DMS 273 (cell line): ENCODE data around the gene PHF3.

Experiments
- DNase-seq: peaks from one replicate; lab custom pipeline; 2025; ENCODE audit not compliant: unreplicated experiment; lab: John Stamatoyannopoulos, UW

The PHF3 gene

GRCh38 chr6:63649269-63649668 is 13.7 kb downstream of the PHF3 start:
- DNase-seq: no peak

GRCh38 chr6:63649847-63650265 is 14.3 kb downstream of the PHF3 start:
- DNase-seq: no peak

- DNase-seq: no peak
Observed at GRCh38 chr6:63652980-63653379, 17.4 kb downstream of the PHF3 start.

GRCh38 chr6:63660757-63661156 is 25.2 kb downstream of the PHF3 start:
- DNase-seq: no peak

GRCh38 chr6:63661769-63662168 is 26.2 kb downstream of the PHF3 start:
- no peak for DNase-seq

GRCh38 chr6:63663147-63663955 is 27.7 kb downstream of the PHF3 start:
- DNase-seq: no peak

- DNase-seq: no peak
Observed at GRCh38 chr6:63663956-63664281, 28.3 kb downstream of the PHF3 start.

GRCh38 chr6:63671098-63671754 is 35.6 kb downstream of the PHF3 start:
- DNase-seq: no peak

- no peak for DNase-seq
Observed at GRCh38 chr6:63672582-63673129, 37.1 kb downstream of the PHF3 start.

- DNase-seq: no peak
Observed at GRCh38 chr6:63673692-63674091, 38.1 kb downstream of the PHF3 start.

GRCh38 chr6:63674635-63675034 is 39.0 kb downstream of the PHF3 start:
- DNase-seq: no peak

- DNase-seq: no peak
Observed at GRCh38 chr6:63675138-63675537, 39.5 kb downstream of the PHF3 start.

GRCh38 chr6:63676412-63677114 is 41.0 kb downstream of the PHF3 start:
- DNase-seq: no peak

- no peak for DNase-seq
Observed at GRCh38 chr6:63677282-63677681, 41.7 kb downstream of the PHF3 start.

- no peak for DNase-seq
Observed at GRCh38 chr6:63683071-63683603, 47.5 kb downstream of the PHF3 start.

- DNase-seq: no peak
Observed at GRCh38 chr6:63685446-63686379, 50.1 kb downstream of the PHF3 start.

- DNase-seq: no peak
Observed at GRCh38 chr6:63689421-63689820, 53.8 kb downstream of the PHF3 start.

- no peak for DNase-seq
Observed at GRCh38 chr6:63690221-63690620, 54.6 kb downstream of the PHF3 start.

GRCh38 chr6:63705707-63706106 is 70.1 kb downstream of the PHF3 start:
- DNase-seq: no peak

GRCh38 chr6:63706630-63707029 is 71.0 kb downstream of the PHF3 start:
- DNase-seq: no peak
